Upper lobe of left lung (tissue), 6 donors: ENCODE measurements around the gene CLCNKA. TPM values are rescaled to one million over a fixed set of nuclear protein-coding genes. Genes with fewer than 3 reads are reported as not detected.

Experiments
- ATAC-seq, 2 donors: fragments of 200-7000 bp; cut with Tn5 transposase; one replicate each; pipeline ENCODE4 v1.9.1; 2022; ENCODE audit warnings: mild to moderate bottlenecking in 2 of 2, moderate library complexity in 2 of 2; ENCODE audit not compliant: low FRiP score in 2 of 2
- DNase-seq, 2 donors: peaks; one replicate each; pipeline ENCODE4 v3.0.0-alpha.2; 2019 to 2020
- H3K27ac ChIP-seq, 4 donors: fragments of 200-600 bp; sonication (generic); one replicate each; pipeline ENCODE4 v1.5.1; 2016 to 2019
- H3K27me3 ChIP-seq, 4 donors: fragments of 200-600 bp; sonication (generic); one replicate each; pipeline ENCODE4 v1.5.1; 2017 to 2019
- H3K36me3 ChIP-seq, 4 donors: fragments of 200-600 bp; sonication (generic); one replicate each; pipeline ENCODE4 v1.5.1; 2016 to 2019
- H3K4me1 ChIP-seq, 4 donors: fragments of 200-600 bp; sonication (generic); one replicate each; pipeline ENCODE4 v1.5.1; 2018 to 2019
- H3K4me3 ChIP-seq, 4 donors: fragments of 200-600 bp; sonication (generic); one replicate each; pipeline ENCODE4 v1.5.1; 2017 to 2019; ENCODE audit warnings: mild to moderate bottlenecking in 2 of 4, moderate library complexity in 1 of 4
- H3K9me3 ChIP-seq, 4 donors: fragments of 200-600 bp; sonication (generic); one replicate each; pipeline ENCODE4 v1.5.1; 2018 to 2019
- CTCF ChIP-seq, 6 experiments: fragments of 450-650 bp in 4 of 6; fragments of 200-600 bp in 2 of 6; sonication (generic) in 2 of 6; IDR thresholded peaks; one replicate each; pipeline ENCODE4 v1.5.1; 2016 to 2019; ENCODE audit warnings: antibody characterized with exemption in 6 of 6
- EP300 ChIP-seq, 4 donors: sonication (generic); formaldehyde crosslinking; IDR thresholded peaks; one replicate each; pipeline ENCODE4 v1.5.1; 2017; ENCODE audit warnings: antibody characterized with exemption in 4 of 4, control low read depth in 2 of 4
- POLR2A ChIP-seq, 4 donors: fragments of 450-650 bp; IDR thresholded peaks; one replicate each; pipeline ENCODE4 v1.5.1; 2016 to 2017; ENCODE audit warnings: antibody characterized with exemption in 4 of 4, mild to moderate bottlenecking in 2 of 4
- POLR2AphosphoS5 ChIP-seq, 2 donors: sonication (generic); formaldehyde crosslinking; IDR thresholded peaks; one replicate each; pipeline ENCODE4 v1.5.1; 2017; ENCODE audit warnings: antibody characterized with exemption in 2 of 2
- WGBS, 2 donors: methylation state at CpG; one replicate each; pipeline ENCODE4 v1.1.5; 2017 to 2018; 5-methylcytosine and 5-hydroxymethylcytosine counted together
- total RNA-seq, 6 donors: library from RNA; depleted of rRNA in 4 of 6; stranded (reverse); fragments of >200 nt in 4 of 6; gene quantifications; one replicate each; pipeline versions ENCODE4 v1.1.0 to v1.2.1, GENCODE V29; 2016 to 2021
- donor health status: DM: no; HTN: no; CAD: no; lungs with moderate emphysema.
- donor health status: DM: no; HTN: yes; CAD: no; lungs with severe emphysema.

The CLCNKA gene
- total RNA-seq, 6 donors from 2014 or later: 0.20 to 0.89 (median 0.49) TPM; not detected in 3

- Histone ChIP-seq H3K9me3 (no peaks in the 10 kb centered on the region), H3K4me3 (no peak overlapping the region), H3K27me3 (no peaks in the 10 kb centered on the region), H3K27ac (no peak overlapping the region), H3K36me3 (no peaks in the 10 kb centered on the region), H3K4me1 (peaks cover 0 to 4% (median 0%) of the 10 kb centered on the region in 4 donors)
- TF ChIP-seq POLR2AphosphoS5 (IDR thresholded peaks at IDR 0.05): no peak
- no peak for TF ChIP-seq CTCF (IDR thresholded peaks at IDR 0.05)
- no peak for TF ChIP-seq EP300 (IDR thresholded peaks at IDR 0.05)
- TF ChIP-seq POLR2A (IDR thresholded peaks at IDR 0.05): no peak
- WGBS, 2 donors: 86% methylated on average over 17 of the region's 17 CpGs; no CpG with 5 or more reads in 1 of the 2 donors
- no peak for DNase-seq
- ATAC-seq: no peak
Measured at GRCh38 chr1:15992582-15993500, 29.0 kb upstream of the CLCNKA start.

GRCh38 chr1:15993666-15994065 lies 28.2 kb upstream of the CLCNKA start:
- Histone ChIP-seq H3K27me3 (no peaks in the 10 kb centered on the region), H3K27ac (no peak overlapping the region), H3K4me1 (peaks cover 0 to 4% (median 0%) of the 10 kb centered on the region in 4 donors), H3K9me3 (no peaks in the 10 kb centered on the region), H3K36me3 (no peaks in the 10 kb centered on the region), H3K4me3 (no peak overlapping the region)
- no peak for DNase-seq
- no peak for TF ChIP-seq POLR2A (IDR thresholded peaks at IDR 0.05)
- no peak for TF ChIP-seq POLR2AphosphoS5 (IDR thresholded peaks at IDR 0.05)
- TF ChIP-seq EP300 (IDR thresholded peaks at IDR 0.05): no peak
- TF ChIP-seq CTCF (IDR thresholded peaks at IDR 0.05): no peak
- ATAC-seq: no peak
- WGBS, 2 donors: 80 to 96% methylated on average over 5 of the region's 15 CpGs

- TF ChIP-seq EP300 (IDR thresholded peaks at IDR 0.05) (no peak), CTCF (IDR thresholded peaks at IDR 0.05) (no peak), POLR2A (IDR thresholded peaks at IDR 0.05) (no peak), POLR2AphosphoS5 (IDR thresholded peaks at IDR 0.05) (no peak)
- DNase-seq (no peak), ATAC-seq (no peak)
- H3K4me3 ChIP-seq: no peak overlapping the region
- no peaks in the 10 kb centered on the region for H3K36me3 ChIP-seq
- H3K4me1 ChIP-seq: peaks cover 0 to 4% (median 0%) of the 10 kb centered on the region in 4 donors
- no peaks in the 10 kb centered on the region for H3K27me3 ChIP-seq
- 96 to 98% methylated on average over 2 to 10 of the region's 10 CpGs for WGBS, 2 donors
- H3K9me3 ChIP-seq: no peaks in the 10 kb centered on the region
- H3K27ac ChIP-seq: no peak overlapping the region
Measured at GRCh38 chr1:15994081-15994480, 27.8 kb upstream of the CLCNKA start.

GRCh38 chr1:15994590-15995351 lies 27.1 kb upstream of the CLCNKA start:
- 57 to 59% methylated on average over 10 to 11 of the region's 11 CpGs for WGBS, 2 donors
- Histone ChIP-seq H3K4me1 (peaks cover 0 to 4% (median 0%) of the 10 kb centered on the region in 4 donors), H3K27ac (no peak overlapping the region), H3K27me3 (no peaks in the 10 kb centered on the region), H3K36me3 (no peaks in the 10 kb centered on the region), H3K4me3 (no peak overlapping the region), H3K9me3 (no peaks in the 10 kb centered on the region)
- peak; percentile 75 to 96 (median 90) for TF ChIP-seq CTCF (IDR thresholded peaks at IDR 0.05)
- TF ChIP-seq POLR2A (IDR thresholded peaks at IDR 0.05): no peak
- peak; percentile 75 to 86 for ATAC-seq
- peak; percentile 71 to 83 for DNase-seq
